ENCODE data around the gene CCDC87.

- TF ChIP-seq EZH2 (IDR thresholded peaks at IDR 0.05; ENCODE audit: borderline replicate concordance, low read depth, low read length, severe bottlenecking) (no peak), POLR2A (IDR thresholded peaks at IDR 0.05; ENCODE audit: low read depth, low read length) (no peak), MAX (IDR thresholded peaks at IDR 0.05; ENCODE audit: insufficient read depth, insufficient read length) (no peak), CTCF (IDR thresholded peaks at IDR 0.05; ENCODE audit: extremely low read depth in 1 of 2, insufficient read depth in 1 of 2, low read depth in 1 of 2, low read length in 2 of 2) (no peak), MYC (IDR thresholded peaks at IDR 0.05; ENCODE audit: low read depth, low read length) (no peak), POLR2AphosphoS5 (IDR thresholded peaks at IDR 0.05; ENCODE audit: insufficient read depth, low read depth, low read length) (no peak), FOS (IDR thresholded peaks at IDR 0.05; ENCODE audit: borderline replicate concordance, insufficient read depth, low read length) (no peak), GATA2 (IDR thresholded peaks at IDR 0.05; ENCODE audit: insufficient read depth, insufficient read length, low read depth, low read length) (no peak)
Measured at GRCh38 chr11:66603072-66603471, 10.2 kb upstream of the CCDC87 start.
